HL-60 (cell line): Measurements from ENCODE around the gene FHL2.

Source experiments
- DNase-seq, 2 experiments: peaks; one replicate each; pipeline ENCODE4 v3.0.0-alpha.2; 2010 to 2020; ENCODE audit warnings: low read depth in 1 of 2, low spot score in 1 of 2
- H3K27ac ChIP-seq: fragments of 250-450 bp; sonication (Bioruptor Pico); replicated peaks from 2 replicates; pipeline ENCODE4 v1.5.1; 2020; ENCODE audit warnings: mild to moderate bottlenecking, moderate library complexity
- H3K27me3 ChIP-seq: fragments of 250-450 bp; sonication (Bioruptor Pico); 2 replicates; pipeline ENCODE4 v1.5.1; 2021; ENCODE audit warnings: mild to moderate bottlenecking, moderate library complexity; ENCODE audit not compliant: insufficient read depth, poor library complexity, severe bottlenecking
- H3K4me3 ChIP-seq: replicated peaks from 2 replicates; pipeline ENCODE4 v1.5.1; 2011; ENCODE audit warnings: mild to moderate bottlenecking, control low read depth, low read length; ENCODE audit not compliant: insufficient read depth
- CTCF ChIP-seq: IDR thresholded peaks from one replicate; pipeline ENCODE4 v1.5.1; 2011; ENCODE audit warnings: low read length, control low read depth, inconsistent platforms; ENCODE audit not compliant: insufficient read depth
- GABPA ChIP-seq: IDR thresholded peaks from 2 replicates; pipeline ENCODE4 v1.6.1; 2012; ENCODE audit warnings: low read depth
- POLR2AphosphoS5 ChIP-seq: IDR thresholded peaks from 2 replicates; pipeline ENCODE4 v1.6.1; 2012; ENCODE audit warnings: low read depth
- REST ChIP-seq: IDR thresholded peaks from 2 replicates; pipeline ENCODE4 v1.6.1; 2012; ENCODE audit warnings: low read depth; ENCODE audit not compliant: insufficient replicate concordance
- SPI1 ChIP-seq: IDR thresholded peaks from 2 replicates; pipeline ENCODE4 v1.6.1; 2012; ENCODE audit warnings: low read depth, mild to moderate bottlenecking, borderline replicate concordance

The FHL2 gene

GRCh38 chr2:105407946-105408743, 9.3 kb upstream of the FHL2 start:
- Histone ChIP-seq H3K27me3 (peaks cover 5% of the 10 kb centered on the region), H3K27ac (no peak overlapping the region), H3K4me3 (no peak overlapping the region)
- TF ChIP-seq SPI1 = no peak
- no peak for TF ChIP-seq POLR2AphosphoS5
- no peak for TF ChIP-seq REST
- TF ChIP-seq CTCF = no peak
- TF ChIP-seq GABPA = no peak
- DNase-seq = no peak

GRCh38 chr2:105406221-105406620, 7.4 kb upstream of the FHL2 start:
- TF ChIP-seq GABPA (no peak), POLR2AphosphoS5 (no peak), REST (no peak), SPI1 (no peak), CTCF (no peak)
- no peak for DNase-seq
- Histone ChIP-seq H3K27ac (no peak overlapping the region), H3K4me3 (no peak overlapping the region), H3K27me3 (peaks cover 5% of the 10 kb centered on the region)

GRCh38 chr2:105405291-105405690, 6.4 kb upstream of the FHL2 start:
- Histone ChIP-seq H3K27ac (no peak overlapping the region), H3K27me3 (peaks cover 5% of the 10 kb centered on the region), H3K4me3 (no peak overlapping the region)
- no peak for DNase-seq
- TF ChIP-seq POLR2AphosphoS5 (no peak), REST (no peak), SPI1 (no peak)
